A549 (cell line): ENCODE results near the gene ZNF628. TPM values are rescaled to one million over a fixed set of nuclear protein-coding genes. Genes with fewer than 3 reads are reported as not detected.

Experiments used
- ATAC-seq, 2 experiments: fragments of 200-7000 bp in 1 of 2; fragments of >200 bp in 1 of 2; cut with Nextera tagmentation in 1 of 2; cut with Tn5 transposase in 1 of 2; 3 replicates each; pipeline versions ENCODE4 v1.8.0 to v1.9.1; 2018 to 2020; ENCODE audit warnings: mild to moderate bottlenecking in 1 of 2, moderate library complexity in 1 of 2
- CTCF ChIA-PET: fragments of 300-600 bp; sonication (Branson Sonifier 250); formaldehyde crosslinking; extraction: SDS; loops from one replicate; lab custom pipeline; 2021; ENCODE audit warnings: antibody characterized with exemption, inconsistent platforms; lab: Yijun Ruan, JAX
- POLR2A ChIA-PET: fragments of 350-600 bp; formaldehyde crosslinking; extraction: SDS; loops from one replicate; lab custom pipeline; 2021; ENCODE audit warnings: antibody characterized with exemption, inconsistent platforms; lab: Yijun Ruan, JAX
- DNase-seq, 2 experiments: peaks; one replicate each; pipeline versions ENCODE4 v3.0.0 to v3.0.0-alpha.2; 2011 to 2016; ENCODE audit warnings: low read depth in 1 of 2, low spot score in 1 of 2
- FAIRE-seq: peaks from 2 replicates; lab custom pipeline; 2011; peaks lifted over from hg19 to GRCh38; lab: Jason Lieb, UNC
- H3K27ac ChIP-seq, 2 experiments: fragments of >200 bp; sonication (Bioruptor Twin); formaldehyde crosslinking; 3 replicates each; pipeline ENCODE4 v1.5.1; 2016 to 2017
- H3K4me1 ChIP-seq: fragments of >200 bp; sonication (Bioruptor Twin); formaldehyde crosslinking; 3 replicates; pipeline ENCODE4 v1.6.1; 2016
- H3K4me2 ChIP-seq: fragments of >200 bp; sonication (Bioruptor Twin); formaldehyde crosslinking; 3 replicates; pipeline ENCODE4 v1.6.1; 2016
- H3K4me3 ChIP-seq: fragments of >200 bp; sonication (Bioruptor Twin); formaldehyde crosslinking; 3 replicates; pipeline ENCODE4 v1.5.1; 2016
- H3K9me3 ChIP-seq: fragments of >200 bp; sonication (Bioruptor Twin); formaldehyde crosslinking; 3 replicates; pipeline ENCODE4 v1.6.1; 2016
- BHLHE40 ChIP-seq: IDR thresholded peaks from 2 replicates; pipeline ENCODE4 v1.6.1; 2012; ENCODE audit warnings: low read depth, low read length, inconsistent platforms
- CBX8 ChIP-seq: fragments of 200-600 bp; sonication (generic); IDR thresholded peaks from 2 replicates; pipeline ENCODE4 v1.6.1; 2016
- CTCF ChIP-seq: fragments of >200 bp; sonication (Bioruptor Twin); formaldehyde crosslinking; IDR thresholded peaks from 3 replicates; pipeline ENCODE4 v1.5.1; 2016
- EHMT2 ChIP-seq: fragments of 200-600 bp; sonication (generic); IDR thresholded peaks from 2 replicates; pipeline ENCODE4 v1.6.1; 2016; ENCODE audit warnings: antibody characterized with exemption, low read depth, mild to moderate bottlenecking, moderate library complexity
- ESRRA ChIP-seq: fragments of 150-350 bp; IDR thresholded peaks from 2 replicates; pipeline ENCODE4 v1.6.1; 2014; ENCODE audit warnings: mild to moderate bottlenecking, low read length, borderline replicate concordance
- FOSB ChIP-seq: fragments of 250-450 bp; sonication (Bioruptor Pico); IDR thresholded peaks from 2 replicates; pipeline ENCODE4 v1.5.0; 2020; ENCODE audit warnings: mild to moderate bottlenecking, moderate library complexity
- FOSL2 ChIP-seq, 2 experiments: fragments of 450-650 bp in 1 of 2; fragments of >200 bp in 1 of 2; sonication (Bioruptor Twin) in 1 of 2; formaldehyde crosslinking; IDR thresholded peaks; 2 replicates each; pipeline versions ENCODE4 v1.5.0 to v1.6.1; 2016 to 2020; ENCODE audit warnings: mild to moderate bottlenecking in 1 of 2, moderate library complexity in 1 of 2
- GATA3 ChIP-seq: IDR thresholded peaks from 2 replicates; pipeline ENCODE4 v1.6.1; 2012; ENCODE audit warnings: borderline replicate concordance
- HDAC2 ChIP-seq: fragments of 200-600 bp; sonication (generic); IDR thresholded peaks from 2 replicates; pipeline ENCODE4 v1.6.1; 2016
- HMGXB4 ChIP-seq: fragments of 250-450 bp; sonication (Bioruptor Pico); IDR thresholded peaks from 2 replicates; pipeline ENCODE4 v1.5.0; 2021; ENCODE audit warnings: mild to moderate bottlenecking, moderate library complexity, borderline replicate concordance
- HOXA7 ChIP-seq: fragments of 250-450 bp; sonication (Bioruptor Pico); IDR thresholded peaks from 2 replicates; pipeline ENCODE4 v1.5.0; 2020; ENCODE audit warnings: mild to moderate bottlenecking, moderate library complexity
- HOXB13 ChIP-seq: fragments of 250-450 bp; sonication (Bioruptor Pico); IDR thresholded peaks from 2 replicates; pipeline ENCODE4 v1.5.0; 2020; ENCODE audit warnings: low read depth, mild to moderate bottlenecking, moderate library complexity
- KDM5A ChIP-seq: fragments of 200-600 bp; sonication (generic); IDR thresholded peaks from 2 replicates; pipeline ENCODE4 v1.6.1; 2016; ENCODE audit warnings: antibody characterized with exemption, mild to moderate bottlenecking
- MAFK ChIP-seq: fragments of 450-650 bp; IDR thresholded peaks from 2 replicates; pipeline ENCODE4 v1.6.1; 2014; ENCODE audit not compliant: partially characterized antibody
- MYC ChIP-seq: IDR thresholded peaks from 2 replicates; pipeline ENCODE4 v1.6.1; 2012; ENCODE audit warnings: mild to moderate bottlenecking, inconsistent platforms, low read length, improper control_type of control experiment, borderline replicate concordance
- NPAS2 ChIP-seq: fragments of 250-450 bp; sonication (Bioruptor Pico); IDR thresholded peaks from 2 replicates; pipeline ENCODE4 v1.8.0; 2022; ENCODE audit warnings: mild to moderate bottlenecking, moderate library complexity, borderline replicate concordance
- POLR2A ChIP-seq: IDR thresholded peaks from 2 replicates; pipeline ENCODE4 v1.6.1; 2012; ENCODE audit warnings: mild to moderate bottlenecking, low read length
- POLR2AphosphoS2 ChIP-seq: conservative IDR thresholded peaks from 2 replicates; pipeline ENCODE4 v1.6.1; 2012; ENCODE audit warnings: low read length, improper control_type of control experiment, inconsistent platforms
- RARB ChIP-seq: fragments of 250-450 bp; sonication (Bioruptor Pico); IDR thresholded peaks from 2 replicates; pipeline ENCODE4 v1.8.0; 2021; ENCODE audit warnings: mild to moderate bottlenecking, moderate library complexity
- ZC3H11A ChIP-seq: fragments of 450-650 bp; IDR thresholded peaks from 2 replicates; pipeline ENCODE4 v1.6.1; 2014; ENCODE audit warnings: antibody characterized with exemption, mild to moderate bottlenecking
- ZNF302 ChIP-seq: fragments of 250-450 bp; sonication (Bioruptor Pico); IDR thresholded peaks from 2 replicates; pipeline ENCODE4 v1.9.0; 2021; ENCODE audit warnings: inconsistent platforms, mild to moderate bottlenecking, moderate library complexity
- whole genome bisulfite sequencing: methylation state at CpG from one replicate; pipeline ENCODE4 v1.1.6; 2017; ENCODE audit errors: missing lambda C conversion rate; 5-methylcytosine and 5-hydroxymethylcytosine counted together
- polyA plus RNA-seq, 4 experiments: library from polyadenylated mRNA; depleted of rRNA in 3 of 4; stranded (reverse); fragments of >200 nt; fragmentation: RNase III in 1 of 4; extraction: RNeasy Plus Mini Kit Qiagen cat#74134 plus additional on column Dnase treatment in 1 of 4; gene quantifications; 2 replicates in 3 of 4; 3 replicates in 1 of 4; pipeline ENCODE4 v1.2.3, GENCODE V29; 2011 to 2017
- TF ChIP-seq, protein P1 (sequence below): IDR thresholded peaks from 2 replicates; pipeline ENCODE4 v1.6.1; 2012; ENCODE audit warnings: low read depth, borderline replicate concordance
- TF ChIP-seq, protein P2 (sequence below): fragments of 450-650 bp; IDR thresholded peaks from 2 replicates; pipeline ENCODE4 v1.6.1; 2014; ENCODE audit warnings: antibody characterized with exemption
- TF ChIP-seq, protein P3 (sequence below): fragments of >200 bp; sonication (Bioruptor Twin); formaldehyde crosslinking; IDR thresholded peaks from 3 replicates; pipeline ENCODE4 v1.6.1; 2016
- TF ChIP-seq, protein P4 (sequence below): fragments of 250-450 bp; sonication (Bioruptor Pico); IDR thresholded peaks from 2 replicates; pipeline ENCODE4 v1.5.0; 2020; ENCODE audit warnings: low read depth, mild to moderate bottlenecking, moderate library complexity

The ZNF628 gene
- polyA plus RNA-seq, 2 of the 4 experiments (the other 2 are of a cell fraction), result 0.32 to 5.7 TPM

DNA sequence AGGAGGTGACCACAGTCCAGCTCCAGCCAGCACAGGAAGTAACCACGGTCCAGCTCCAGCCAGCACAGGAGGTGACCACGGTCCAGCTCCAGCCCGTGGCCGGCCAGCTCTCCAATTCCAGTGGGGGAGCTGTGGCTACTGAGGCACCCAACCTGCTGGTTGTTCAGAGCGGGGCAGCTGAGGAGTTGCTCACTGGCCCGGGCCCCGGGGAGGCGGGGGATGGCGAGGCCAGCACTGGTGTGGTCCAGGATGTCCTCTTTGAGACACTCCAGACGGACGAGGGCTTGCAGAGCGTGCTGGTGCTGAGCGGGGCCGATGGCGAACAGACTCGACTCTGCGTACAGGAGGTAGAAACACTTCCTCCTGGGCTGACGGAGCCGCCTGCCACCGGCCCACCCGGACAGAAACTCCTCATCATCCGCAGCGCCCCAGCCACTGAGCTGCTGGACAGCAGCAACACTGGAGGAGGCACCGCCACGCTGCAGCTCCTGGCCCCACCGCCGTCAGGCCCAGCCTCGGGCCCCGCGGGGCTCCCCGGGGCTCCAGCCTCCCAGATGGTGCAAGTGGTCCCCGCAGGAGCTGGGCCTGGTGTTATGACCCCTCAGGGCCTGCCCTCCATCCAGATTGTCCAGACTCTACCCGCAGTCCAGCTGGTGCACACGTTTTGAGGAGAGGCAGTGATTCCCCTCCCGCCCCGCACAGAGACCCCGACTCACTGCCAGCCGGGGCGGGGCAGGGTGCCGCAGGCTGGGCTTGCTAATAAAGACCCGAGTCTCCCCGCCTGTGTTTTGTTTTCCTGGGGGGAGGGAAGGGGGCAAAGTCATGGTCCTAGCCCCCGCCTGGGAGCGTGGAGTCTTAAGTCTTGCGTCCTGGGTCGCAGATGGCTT, 7.5 kb downstream of the ZNF628 start:
- 85% methylated on average over 38 of the region's 46 CpGs for WGBS
- peak overlapping the region; percentile 97 for H3K4me2 ChIP-seq
- ATAC-seq (no peak), DNase-seq (no peak), FAIRE-seq (no peak)
- peak overlapping the region; percentile 89 to 93; a peak in 5 of 6 replicates for H3K27ac ChIP-seq
- H3K4me3 ChIP-seq, result peak overlapping the region; percentile 75
- TF ChIP-seq, protein P1, sequence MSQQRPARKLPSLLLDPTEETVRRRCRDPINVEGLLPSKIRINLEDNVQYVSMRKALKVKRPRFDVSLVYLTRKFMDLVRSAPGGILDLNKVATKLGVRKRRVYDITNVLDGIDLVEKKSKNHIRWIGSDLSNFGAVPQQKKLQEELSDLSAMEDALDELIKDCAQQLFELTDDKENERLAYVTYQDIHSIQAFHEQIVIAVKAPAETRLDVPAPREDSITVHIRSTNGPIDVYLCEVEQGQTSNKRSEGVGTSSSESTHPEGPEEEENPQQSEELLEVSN, result no peak
- no peak for TF ChIP-seq FOSB (CRISPR knock-in tag)
- TF ChIP-seq ZNF302 (CRISPR knock-in tag), result no peak
- TF ChIP-seq POLR2A, result no peak
- TF ChIP-seq BHLHE40, result no peak
- CTCF ChIA-PET, result interaction anchor here (1.4 to 17.3 kb wide), 6 partner anchors 14 to 148 kb away, joined by 4 to 219 read pairs (median 13); partner anchors contain the start of gene ZNF865
- POLR2A ChIA-PET, result interaction anchor here (0.6 to 4.1 kb wide), 7 partner anchors 8 to 396 kb away, joined by 3 to 53 read pairs (median 4); partner anchors contain the start of genes ISOC2, UBE2S and ZNF628
- no peaks in the 10 kb centered on the region for H3K9me3 ChIP-seq
- H3K4me1 ChIP-seq, result peaks cover 49% of the 10 kb centered on the region

- Histone ChIP-seq H3K4me2 (peak within 1 kb of the TSS; percentile 97), H3K27ac (peak within 1 kb of the TSS; percentile 89 to 93), H3K9me3 (no peaks in the 10 kb centered on the region), H3K4me3 (peak within 1 kb of the TSS; percentile 75), H3K4me1 (peaks cover 50% of the 10 kb centered on the region)
- FAIRE-seq, result no peak
- peak; percentile 33 to 71 for ATAC-seq
- peak; percentile 77 to 94 for DNase-seq
- POLR2A ChIA-PET, result interaction anchor here (0.7 to 4.1 kb wide), 10 partner anchors 8 to 397 kb away, joined by 3 to 53 read pairs (median 4); partner anchors contain the start of genes FIZ1, ISOC2, UBE2S and ZNF628
- CTCF ChIA-PET, result interaction anchor here (1.2 to 17.3 kb wide), 10 partner anchors 9 to 344 kb away, joined by 3 to 219 read pairs (median 6); partner anchors contain the start of genes ZNF628 and ZNF865
- WGBS, result 6% methylated on average over 57 of the region's 78 CpGs
- TF ChIP-seq, protein P2, sequence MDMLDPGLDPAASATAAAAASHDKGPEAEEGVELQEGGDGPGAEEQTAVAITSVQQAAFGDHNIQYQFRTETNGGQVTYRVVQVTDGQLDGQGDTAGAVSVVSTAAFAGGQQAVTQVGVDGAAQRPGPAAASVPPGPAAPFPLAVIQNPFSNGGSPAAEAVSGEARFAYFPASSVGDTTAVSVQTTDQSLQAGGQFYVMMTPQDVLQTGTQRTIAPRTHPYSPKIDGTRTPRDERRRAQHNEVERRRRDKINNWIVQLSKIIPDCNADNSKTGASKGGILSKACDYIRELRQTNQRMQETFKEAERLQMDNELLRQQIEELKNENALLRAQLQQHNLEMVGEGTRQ, result no peak
- peak; percentile 22 for TF ChIP-seq POLR2A
- no peak for TF ChIP-seq ZC3H11A
- TF ChIP-seq, protein P3, sequence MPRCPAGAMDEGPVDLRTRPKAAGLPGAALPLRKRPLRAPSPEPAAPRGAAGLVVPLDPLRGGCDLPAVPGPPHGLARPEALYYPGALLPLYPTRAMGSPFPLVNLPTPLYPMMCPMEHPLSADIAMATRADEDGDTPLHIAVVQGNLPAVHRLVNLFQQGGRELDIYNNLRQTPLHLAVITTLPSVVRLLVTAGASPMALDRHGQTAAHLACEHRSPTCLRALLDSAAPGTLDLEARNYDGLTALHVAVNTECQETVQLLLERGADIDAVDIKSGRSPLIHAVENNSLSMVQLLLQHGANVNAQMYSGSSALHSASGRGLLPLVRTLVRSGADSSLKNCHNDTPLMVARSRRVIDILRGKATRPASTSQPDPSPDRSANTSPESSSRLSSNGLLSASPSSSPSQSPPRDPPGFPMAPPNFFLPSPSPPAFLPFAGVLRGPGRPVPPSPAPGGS, result no peak
- no peak for TF ChIP-seq MYC
- TF ChIP-seq GATA3, result 0 out of 2 replicates have a peak, but pooled peaks have one; percentile 15
- TF ChIP-seq CTCF, result no peak
- TF ChIP-seq HOXA7 (CRISPR knock-in tag), result peak; percentile 85
- no peak for TF ChIP-seq KDM5A
- TF ChIP-seq RARB (CRISPR knock-in tag), result peak; percentile 62; the same call in 1 of the 2 replicates
- TF ChIP-seq HOXB13 (CRISPR knock-in tag), result peak; percentile 30; the same call in 1 of the 2 replicates
- no peak for TF ChIP-seq CBX8
- TF ChIP-seq FOSL2 (IDR thresholded peaks at IDR 0.05), result no peak
- peak; percentile 38; the same call in 1 of the 2 replicates for TF ChIP-seq FOSL2 (CRISPR knock-in tag; IDR thresholded peaks at IDR 0.05)
- TF ChIP-seq, protein P4, sequence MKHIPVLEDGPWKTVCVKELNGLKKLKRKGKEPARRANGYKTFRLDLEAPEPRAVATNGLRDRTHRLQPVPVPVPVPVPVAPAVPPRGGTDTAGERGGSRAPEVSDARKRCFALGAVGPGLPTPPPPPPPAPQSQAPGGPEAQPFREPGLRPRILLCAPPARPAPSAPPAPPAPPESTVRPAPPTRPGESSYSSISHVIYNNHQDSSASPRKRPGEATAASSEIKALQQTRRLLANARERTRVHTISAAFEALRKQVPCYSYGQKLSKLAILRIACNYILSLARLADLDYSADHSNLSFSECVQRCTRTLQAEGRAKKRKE, result 0 out of 2 replicates have a peak, but pooled peaks have one; percentile 25
- TF ChIP-seq HDAC2, result no peak
- no peak for TF ChIP-seq EHMT2
- peak; percentile 83; the same call in 1 of the 2 replicates for TF ChIP-seq POLR2AphosphoS2
- no peak for TF ChIP-seq ESRRA
- TF ChIP-seq MAFK, result no peak
- no peak for TF ChIP-seq NPAS2 (CRISPR knock-in tag)
- no peak for TF ChIP-seq HMGXB4
These were observed 8.4 kb downstream of the ZNF628 start, which contains the start of gene NAT14 for GRCh38 chr19:55484593-55485438. Gene NAT14, plus strand, starts transcription at chr19:55485188. Its CDS starts 521 bp downstream, at chr19:55485709.
